ENCODE results near the gene CHD9.

The CHD9 gene

DNA sequence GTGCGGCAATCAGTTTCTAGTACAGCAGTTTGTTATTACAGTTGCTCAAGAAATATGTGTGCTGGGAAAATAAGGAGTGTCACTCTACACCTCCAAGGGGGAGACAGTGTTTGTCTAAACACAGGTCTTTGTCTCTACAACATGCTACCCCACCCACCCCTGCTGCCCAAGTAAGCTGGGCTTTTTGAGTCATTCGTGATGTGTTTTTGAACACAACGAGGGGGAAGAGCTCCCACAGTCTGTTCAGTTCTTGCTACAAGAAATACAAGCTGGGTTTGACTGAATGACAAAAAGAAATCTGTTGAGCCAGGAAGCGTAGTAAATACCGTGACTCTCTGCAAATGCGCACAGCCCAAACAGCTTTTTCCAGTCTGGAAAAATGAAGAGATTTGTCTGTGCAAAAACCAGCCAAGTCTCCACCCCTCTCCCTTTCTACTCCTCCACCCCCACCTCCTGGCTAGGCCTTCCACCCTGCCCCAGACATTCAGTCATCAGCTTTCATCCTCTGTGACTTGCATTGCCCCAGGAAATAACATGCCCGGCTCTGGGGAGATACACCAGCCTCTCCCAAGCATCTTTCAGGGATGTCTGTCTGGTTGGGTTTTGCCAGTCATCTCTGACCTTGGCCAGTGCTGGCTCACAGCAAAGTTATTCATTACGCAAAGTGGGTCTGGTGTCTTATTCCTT, 25.7 kb downstream of the CHD9 start:
- in situ Hi-C loops (cut with HindIII; ENCODE audit: low sequenced_read_pairs), result no loop called here
- TF ChIP-seq, protein P1, sequence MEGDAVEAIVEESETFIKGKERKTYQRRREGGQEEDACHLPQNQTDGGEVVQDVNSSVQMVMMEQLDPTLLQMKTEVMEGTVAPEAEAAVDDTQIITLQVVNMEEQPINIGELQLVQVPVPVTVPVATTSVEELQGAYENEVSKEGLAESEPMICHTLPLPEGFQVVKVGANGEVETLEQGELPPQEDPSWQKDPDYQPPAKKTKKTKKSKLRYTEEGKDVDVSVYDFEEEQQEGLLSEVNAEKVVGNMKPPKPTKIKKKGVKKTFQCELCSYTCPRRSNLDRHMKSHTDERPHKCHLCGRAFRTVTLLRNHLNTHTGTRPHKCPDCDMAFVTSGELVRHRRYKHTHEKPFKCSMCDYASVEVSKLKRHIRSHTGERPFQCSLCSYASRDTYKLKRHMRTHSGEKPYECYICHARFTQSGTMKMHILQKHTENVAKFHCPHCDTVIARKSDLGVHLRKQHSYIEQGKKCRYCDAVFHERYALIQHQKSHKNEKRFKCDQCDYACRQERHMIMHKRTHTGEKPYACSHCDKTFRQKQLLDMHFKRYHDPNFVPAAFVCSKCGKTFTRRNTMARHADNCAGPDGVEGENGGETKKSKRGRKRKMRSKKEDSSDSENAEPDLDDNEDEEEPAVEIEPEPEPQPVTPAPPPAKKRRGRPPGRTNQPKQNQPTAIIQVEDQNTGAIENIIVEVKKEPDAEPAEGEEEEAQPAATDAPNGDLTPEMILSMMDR (IDR thresholded peaks at IDR 0.05; ENCODE audit: low read depth, low read length), result no peak
- H3K4me3 ChIP-seq (ENCODE audit: low read depth, low read length), result no peak overlapping the region
- DNase-seq (ENCODE audit: low read depth, low spot score), result peak; percentile 83

DNA sequence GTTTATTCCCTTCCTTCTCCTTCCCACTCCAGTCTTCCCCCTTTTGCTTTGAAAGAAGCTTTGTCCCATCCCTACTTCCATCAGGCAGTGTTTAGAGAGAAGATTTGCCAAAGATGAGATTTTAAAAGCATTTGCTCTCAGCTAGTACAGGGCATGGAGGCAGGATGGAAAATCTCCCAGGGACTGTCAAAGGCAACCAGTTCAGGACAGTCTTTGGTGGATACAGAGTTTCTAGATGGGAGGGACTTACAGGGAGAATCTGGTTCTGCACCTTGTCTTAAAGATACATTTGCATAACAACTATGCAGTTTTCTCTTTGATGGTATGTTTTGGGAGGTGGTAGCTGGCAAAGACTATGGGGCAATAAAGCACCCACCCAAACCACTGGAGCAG, 26.2 kb downstream of the CHD9 start:
- no peak overlapping the region for H3K4me3 ChIP-seq (ENCODE audit: low read depth, low read length)
- TF ChIP-seq, protein P1 (IDR thresholded peaks at IDR 0.05; ENCODE audit: low read depth, low read length), result no peak
- DNase-seq (ENCODE audit: low read depth, low spot score), result no peak
- in situ Hi-C loops (cut with HindIII; ENCODE audit: low sequenced_read_pairs), result no loop called here

DNA sequence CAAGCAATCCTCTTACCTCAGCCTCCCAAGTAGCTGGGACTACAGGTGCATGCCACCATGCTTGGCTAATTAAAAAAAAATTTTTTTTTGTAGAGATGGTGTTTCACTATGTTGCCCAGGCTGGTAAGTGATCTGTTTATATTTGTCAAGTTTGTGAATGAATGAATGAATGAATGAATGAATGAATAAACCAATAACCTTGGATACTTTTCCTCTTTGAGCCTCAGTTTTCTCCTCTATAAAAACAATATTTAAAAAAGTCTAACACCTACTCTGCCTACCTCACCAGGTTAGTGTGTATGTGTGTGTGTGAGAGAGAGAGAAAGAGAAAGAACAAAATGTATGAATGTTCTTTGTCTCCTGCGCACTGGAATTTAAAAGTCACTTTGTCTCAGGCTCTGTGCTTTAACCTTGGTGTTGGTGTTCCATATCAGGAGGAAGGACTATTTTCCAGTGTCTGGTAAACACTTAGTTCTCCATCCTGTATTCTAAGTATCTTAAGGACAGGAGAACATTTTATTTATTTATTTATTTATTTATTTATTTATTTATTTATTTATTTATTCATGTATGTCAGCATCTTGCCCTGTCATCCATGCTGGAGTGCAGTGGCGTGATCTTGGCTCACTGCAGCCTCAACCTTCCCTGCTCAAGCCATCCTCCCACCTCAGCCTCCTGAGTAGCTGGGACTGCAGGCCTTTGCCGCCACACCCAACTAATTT, 27.1 kb downstream of the CHD9 start:
- in situ Hi-C loops (cut with HindIII; ENCODE audit: low sequenced_read_pairs), result no loop called here
- no peak overlapping the region for H3K4me3 ChIP-seq (ENCODE audit: low read depth, low read length)
- TF ChIP-seq, protein P1 (IDR thresholded peaks at IDR 0.05; ENCODE audit: low read depth, low read length), result no peak
- no peak for DNase-seq (ENCODE audit: low read depth, low spot score)

DNA sequence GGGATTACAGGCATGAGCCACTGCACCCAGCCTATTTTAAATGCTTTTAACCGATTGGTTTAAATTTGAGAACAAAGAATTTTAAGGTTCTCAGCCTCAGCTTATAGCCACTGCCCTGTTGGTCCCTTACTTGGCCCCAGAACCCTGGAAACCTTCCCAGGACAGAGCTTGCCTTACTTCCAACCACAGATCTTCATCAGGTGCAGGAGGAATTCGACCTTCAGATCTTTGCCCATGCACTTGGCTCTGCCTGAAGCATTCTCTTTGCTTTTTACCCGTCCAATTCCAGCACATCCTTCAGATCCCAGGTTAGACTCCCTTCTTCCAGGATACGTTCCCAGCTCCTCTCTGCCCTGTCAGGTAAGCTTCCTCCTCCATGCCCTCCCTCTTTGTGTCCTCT, 27.7 kb downstream of the CHD9 start:
- TF ChIP-seq, protein P1 (IDR thresholded peaks at IDR 0.05; ENCODE audit: low read depth, low read length), result no peak
- DNase-seq (ENCODE audit: low read depth, low spot score), result no peak
- H3K4me3 ChIP-seq (ENCODE audit: low read depth, low read length), result no peak overlapping the region
- in situ Hi-C loops (cut with HindIII; ENCODE audit: low sequenced_read_pairs), result no loop called here

DNA sequence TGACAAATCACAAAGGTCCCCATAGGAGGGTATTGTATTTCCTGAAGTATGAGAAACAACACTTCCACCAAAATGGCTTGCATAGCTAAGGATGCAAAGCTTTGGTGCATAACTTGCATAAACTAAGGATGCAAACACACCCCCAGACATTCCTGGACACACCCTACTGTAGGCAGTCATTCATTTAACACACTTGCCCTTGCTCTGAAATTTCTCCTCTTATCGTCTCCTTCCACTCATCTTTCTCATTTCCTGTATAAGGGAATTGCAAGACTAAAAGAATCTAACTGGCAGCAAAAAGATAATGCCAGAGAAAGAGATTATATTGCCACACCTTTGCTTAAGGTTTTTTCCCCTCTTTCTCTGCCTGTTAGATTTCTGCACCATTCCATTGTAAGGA, 28.3 kb downstream of the CHD9 start:
- in situ Hi-C loops (cut with HindIII; ENCODE audit: low sequenced_read_pairs), result no loop called here
- no peak overlapping the region for H3K4me3 ChIP-seq (ENCODE audit: low read depth, low read length)
- TF ChIP-seq, protein P1 (IDR thresholded peaks at IDR 0.05; ENCODE audit: low read depth, low read length), result no peak
- no peak for DNase-seq (ENCODE audit: low read depth, low spot score)

DNA sequence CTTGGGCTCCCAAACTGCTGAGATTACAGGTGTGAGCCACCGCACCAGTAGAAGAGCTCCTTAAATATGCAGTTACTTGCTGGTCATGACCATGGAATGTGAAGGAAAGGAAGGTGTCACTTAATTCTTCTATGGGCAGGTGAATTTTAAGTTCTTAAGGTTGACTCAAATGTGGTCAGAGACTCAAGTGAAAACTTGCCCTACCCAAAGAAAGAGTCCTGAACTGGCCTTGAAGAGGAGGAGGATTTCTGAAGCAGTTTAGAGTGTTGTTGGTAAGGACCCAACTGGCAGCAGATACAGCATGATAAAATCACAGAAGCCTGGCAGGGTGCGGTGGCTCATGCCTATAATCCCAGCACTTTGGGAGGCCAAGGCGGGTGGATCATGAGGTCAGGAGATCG, 29.4 kb downstream of the CHD9 start:
- in situ Hi-C loops (cut with HindIII; ENCODE audit: low sequenced_read_pairs), result no loop called here
- no peak overlapping the region for H3K4me3 ChIP-seq (ENCODE audit: low read depth, low read length)
- TF ChIP-seq, protein P1 (IDR thresholded peaks at IDR 0.05; ENCODE audit: low read depth, low read length), result no peak
- no peak for DNase-seq (ENCODE audit: low read depth, low spot score)
